Ovary (tissue), 3 donors: ENCODE results near the gene PRPSAP2.

Source experiments
- EP300 ChIP-seq: sonication (generic); formaldehyde crosslinking; IDR thresholded peaks from one replicate; pipeline ENCODE4 v1.6.1; 2017; ENCODE audit warnings: antibody characterized with exemption
- POLR2A ChIP-seq: fragments of 450-650 bp; IDR thresholded peaks from one replicate; pipeline ENCODE4 v1.6.1; 2017; ENCODE audit warnings: antibody characterized with exemption, mild to moderate bottlenecking, moderate library complexity
- TF ChIP-seq, protein P1 (sequence below), 3 donors: fragments of 450-650 bp in 2 of 3; fragments of 200-600 bp in 1 of 3; IDR thresholded peaks; one replicate each; pipeline versions ENCODE4 v1.5.1 to v1.8.0; 2016 to 2022; ENCODE audit warnings: antibody characterized with exemption in 3 of 3, mild to moderate bottlenecking in 1 of 3
- donor health status: DM: no; HTN: no; CAD: no.

DNA sequence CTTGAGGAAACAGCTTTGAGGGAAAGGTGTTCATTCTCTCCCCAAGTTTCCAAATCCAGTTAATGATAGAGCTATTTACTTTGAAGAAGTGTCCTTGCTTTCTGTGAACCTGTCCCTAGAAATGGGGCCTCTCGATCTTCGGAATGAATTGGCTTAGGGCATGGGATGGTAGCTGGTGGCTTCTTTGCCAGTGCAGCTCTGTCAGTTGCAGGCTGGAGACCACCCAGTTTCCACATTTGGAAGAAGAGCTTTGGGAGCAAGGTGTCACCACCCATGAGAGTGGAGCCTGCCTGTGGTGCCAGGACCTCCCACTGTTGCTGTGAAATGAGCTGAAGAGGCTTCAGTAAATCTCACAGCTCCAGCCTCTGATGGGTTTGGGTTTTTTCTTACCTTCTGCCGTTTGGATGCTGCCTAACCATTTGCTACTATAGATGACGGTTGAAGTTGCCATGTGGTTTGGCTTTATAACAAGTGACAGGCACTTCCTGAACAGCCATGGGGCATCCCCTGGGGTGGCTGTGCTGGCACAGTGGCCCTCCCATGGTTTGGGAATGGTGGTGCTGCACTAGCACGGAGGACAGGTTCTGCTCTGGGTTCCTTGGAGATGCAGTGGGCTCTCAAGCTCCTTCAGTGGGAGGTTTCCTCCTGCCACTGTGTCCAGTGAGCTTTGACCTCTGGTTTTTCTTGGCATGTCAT, 74.6 kb downstream of the PRPSAP2 start:
- TF ChIP-seq, protein P1, sequence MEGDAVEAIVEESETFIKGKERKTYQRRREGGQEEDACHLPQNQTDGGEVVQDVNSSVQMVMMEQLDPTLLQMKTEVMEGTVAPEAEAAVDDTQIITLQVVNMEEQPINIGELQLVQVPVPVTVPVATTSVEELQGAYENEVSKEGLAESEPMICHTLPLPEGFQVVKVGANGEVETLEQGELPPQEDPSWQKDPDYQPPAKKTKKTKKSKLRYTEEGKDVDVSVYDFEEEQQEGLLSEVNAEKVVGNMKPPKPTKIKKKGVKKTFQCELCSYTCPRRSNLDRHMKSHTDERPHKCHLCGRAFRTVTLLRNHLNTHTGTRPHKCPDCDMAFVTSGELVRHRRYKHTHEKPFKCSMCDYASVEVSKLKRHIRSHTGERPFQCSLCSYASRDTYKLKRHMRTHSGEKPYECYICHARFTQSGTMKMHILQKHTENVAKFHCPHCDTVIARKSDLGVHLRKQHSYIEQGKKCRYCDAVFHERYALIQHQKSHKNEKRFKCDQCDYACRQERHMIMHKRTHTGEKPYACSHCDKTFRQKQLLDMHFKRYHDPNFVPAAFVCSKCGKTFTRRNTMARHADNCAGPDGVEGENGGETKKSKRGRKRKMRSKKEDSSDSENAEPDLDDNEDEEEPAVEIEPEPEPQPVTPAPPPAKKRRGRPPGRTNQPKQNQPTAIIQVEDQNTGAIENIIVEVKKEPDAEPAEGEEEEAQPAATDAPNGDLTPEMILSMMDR (IDR thresholded peaks at IDR 0.05), result no peak
- no peak for TF ChIP-seq POLR2A
- no peak for TF ChIP-seq EP300
